Suprapubic skin (tissue), 4 donors: Measurements from ENCODE around the gene STING1.

Experiments
- CTCF ChIP-seq, 2 donors: fragments of 200-600 bp in 1 of 2; fragments of 450-650 bp in 1 of 2; sonication (generic) in 1 of 2; IDR thresholded peaks; one replicate each; pipeline ENCODE4 v1.5.1; 2016 to 2019; ENCODE audit warnings: antibody characterized with exemption in 2 of 2, mild to moderate bottlenecking in 1 of 2, moderate library complexity in 1 of 2
- EP300 ChIP-seq: sonication (generic); formaldehyde crosslinking; IDR thresholded peaks from one replicate; pipeline ENCODE4 v1.6.1; 2017; ENCODE audit warnings: antibody characterized with exemption
- POLR2A ChIP-seq, 2 donors: fragments of 450-650 bp; IDR thresholded peaks; one replicate each; pipeline ENCODE4 v1.6.1; 2017; ENCODE audit warnings: antibody characterized with exemption in 2 of 2, mild to moderate bottlenecking in 2 of 2, moderate library complexity in 2 of 2
- POLR2AphosphoS5 ChIP-seq, 3 donors: sonication (generic); formaldehyde crosslinking; IDR thresholded peaks; one replicate each; pipeline ENCODE4 v1.6.1; 2017; ENCODE audit warnings: antibody characterized with exemption in 3 of 3

- no peak for TF ChIP-seq CTCF (IDR thresholded peaks at IDR 0.05)
- TF ChIP-seq POLR2A (IDR thresholded peaks at IDR 0.05): no peak
- no peak for TF ChIP-seq POLR2AphosphoS5 (IDR thresholded peaks at IDR 0.05)
- TF ChIP-seq EP300: no peak
Measured at GRCh38 chr5:139475865-139476617, 6.5 kb downstream of the STING1 start.
